Medulla oblongata (tissue), 1 donor: Measurements from ENCODE around the gene CDK5R2.

Source experiments
- DNase-seq: peaks from one replicate; pipeline ENCODE4 v3.0.0-alpha.2; 2015; ENCODE audit errors: extremely low spot score

The CDK5R2 gene

DNA sequence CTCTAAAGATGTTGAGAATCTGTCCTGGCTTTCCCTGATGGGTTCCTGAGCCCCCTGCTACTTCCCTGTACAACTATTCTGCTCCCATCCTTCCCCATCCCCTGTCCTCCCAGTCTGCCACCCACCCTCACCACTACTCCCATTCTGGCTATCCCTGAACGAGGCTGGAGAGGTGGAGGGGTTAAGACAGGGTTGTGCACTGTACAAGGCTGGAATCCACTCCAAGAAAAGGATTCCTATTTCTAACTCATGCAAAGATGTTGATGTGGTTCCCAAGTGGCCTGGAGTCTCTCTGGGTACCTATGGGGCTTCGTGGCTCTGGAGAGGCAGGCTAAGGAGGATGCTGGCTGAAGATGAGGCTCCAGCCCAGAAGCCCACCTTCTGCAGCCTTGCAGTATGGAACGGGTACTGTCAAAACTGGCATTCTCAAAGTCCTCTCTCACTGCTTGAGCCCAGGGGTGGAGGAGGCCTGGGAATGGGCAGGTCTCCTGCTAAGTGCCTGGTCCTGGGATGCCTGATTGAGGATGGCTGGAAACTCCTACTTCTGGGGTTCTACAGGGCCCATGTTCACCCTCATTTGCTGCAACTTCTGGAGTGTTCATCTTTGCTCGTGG lies 26.8 kb downstream of the CDK5R2 start:
- no peak for DNase-seq

DNA sequence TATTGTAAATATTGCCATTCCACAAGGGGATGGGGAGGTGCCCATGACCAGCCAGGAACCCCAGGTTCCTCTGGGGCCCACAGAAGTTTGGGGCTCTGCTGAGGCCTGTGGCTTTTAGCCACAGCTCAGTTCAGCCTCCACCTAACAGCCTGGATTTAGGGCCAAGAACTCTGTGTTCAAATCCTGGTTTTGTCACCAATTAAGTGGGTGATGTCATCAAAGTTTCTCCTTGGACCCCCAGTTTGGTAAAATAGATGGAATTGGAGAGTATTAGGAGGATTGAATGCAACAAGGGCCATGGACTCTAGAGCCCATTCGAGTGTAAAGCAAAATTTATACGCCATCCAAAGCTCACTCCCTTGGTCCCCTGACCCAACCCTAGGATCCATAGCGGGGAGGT lies 28.7 kb downstream of the CDK5R2 start:
- DNase-seq = no peak

DNA sequence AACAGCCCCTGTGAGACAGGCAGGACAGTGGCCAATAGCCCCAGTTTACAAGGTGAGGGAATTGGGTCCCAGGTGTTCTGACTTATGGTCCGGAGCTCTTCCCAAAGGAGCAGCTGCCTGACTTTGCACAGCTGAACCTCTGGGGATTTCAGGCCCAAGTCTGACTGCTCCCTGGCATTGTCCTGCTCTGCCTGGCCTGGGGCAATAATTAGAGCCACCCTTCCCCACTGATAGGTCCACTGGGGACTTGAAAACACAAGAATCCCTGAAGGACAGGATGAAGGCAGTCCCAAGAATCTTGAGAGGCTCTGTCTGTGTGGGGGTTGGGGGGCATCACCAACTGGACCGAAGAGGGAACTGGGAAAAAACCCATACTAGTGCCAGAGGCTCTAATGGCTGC lies 29.2 kb downstream of the CDK5R2 start:
- DNase-seq = no peak

GRCh38 chr2:218990052-218990451 lies 30.6 kb downstream of the CDK5R2 start:
- DNase-seq = no peak

- no peak for DNase-seq
These were observed 31.1 kb downstream of the CDK5R2 start for GRCh38 chr2:218990612-218991011.

GRCh38 chr2:218991674-218992168 lies 32.3 kb downstream of the CDK5R2 start:
- no peak for DNase-seq

GRCh38 chr2:218992196-218992595 lies 32.7 kb downstream of the CDK5R2 start:
- no peak for DNase-seq

DNA sequence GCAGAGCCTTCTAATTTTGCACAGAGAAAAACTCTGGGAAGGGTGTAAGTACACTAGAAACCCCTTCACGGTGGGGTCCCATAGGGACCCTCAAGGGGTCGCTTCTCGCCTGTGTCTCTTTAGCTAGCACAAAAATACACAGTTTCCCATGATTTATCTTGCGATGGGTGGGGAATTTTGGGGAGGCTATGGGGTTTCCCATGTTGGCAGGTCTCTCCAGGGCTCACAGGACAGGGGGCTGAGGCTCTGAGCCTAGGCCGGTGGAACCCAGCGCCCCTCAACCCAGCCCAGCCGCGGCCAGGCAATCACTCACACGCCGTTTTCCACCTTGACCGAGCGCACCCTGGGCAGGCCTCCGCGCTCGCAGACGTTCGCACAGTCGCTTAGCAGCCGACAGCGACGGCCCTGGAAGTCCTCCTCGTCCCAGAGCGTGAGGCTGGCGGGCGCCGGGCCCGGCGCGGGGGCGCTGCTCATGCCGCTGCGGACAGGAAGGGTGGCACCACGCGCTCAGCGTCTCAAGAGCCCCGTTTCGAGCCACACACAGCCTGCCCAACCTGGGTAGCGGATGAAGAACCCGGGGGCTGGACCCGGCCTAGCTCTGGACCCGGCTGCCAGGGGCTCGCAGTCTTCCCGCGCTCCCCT lies 33.4 kb downstream of the CDK5R2 start:
- no peak for DNase-seq

GRCh38 chr2:218993345-218994315 lies 34.2 kb downstream of the CDK5R2 start, which contains the start of gene CRYBA2:
Gene CRYBA2 (minus strand): TSS chr2:218993422. CDS start chr2:218993176, 246 bp downstream.
- DNase-seq = no peak

- DNase-seq = no peak
These were observed 36.1 kb downstream of the CDK5R2 start for GRCh38 chr2:218995561-218995960.

- DNase-seq = peak; percentile 86
These were observed 36.7 kb downstream of the CDK5R2 start for GRCh38 chr2:218995972-218996711.

DNA sequence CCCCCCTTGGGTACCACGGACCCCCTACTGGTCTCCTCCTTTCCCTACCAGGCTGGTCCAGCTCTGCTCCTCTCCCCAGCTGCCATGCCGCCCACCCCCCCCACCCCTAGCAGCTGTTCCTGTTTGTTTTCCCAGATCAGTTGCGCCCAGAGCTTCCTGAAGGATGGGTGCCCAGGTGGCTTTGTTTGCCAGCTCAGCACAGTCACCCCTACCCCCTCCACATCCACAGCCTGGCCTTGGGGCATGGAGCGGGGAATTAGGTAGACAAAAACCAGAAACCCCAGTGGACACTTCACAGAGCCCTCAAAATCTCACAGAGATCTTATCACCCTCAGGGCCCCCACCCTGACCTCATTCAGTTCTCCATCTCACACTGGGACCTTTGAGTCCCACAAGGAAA lies 37.5 kb downstream of the CDK5R2 start:
- no peak for DNase-seq

DNA sequence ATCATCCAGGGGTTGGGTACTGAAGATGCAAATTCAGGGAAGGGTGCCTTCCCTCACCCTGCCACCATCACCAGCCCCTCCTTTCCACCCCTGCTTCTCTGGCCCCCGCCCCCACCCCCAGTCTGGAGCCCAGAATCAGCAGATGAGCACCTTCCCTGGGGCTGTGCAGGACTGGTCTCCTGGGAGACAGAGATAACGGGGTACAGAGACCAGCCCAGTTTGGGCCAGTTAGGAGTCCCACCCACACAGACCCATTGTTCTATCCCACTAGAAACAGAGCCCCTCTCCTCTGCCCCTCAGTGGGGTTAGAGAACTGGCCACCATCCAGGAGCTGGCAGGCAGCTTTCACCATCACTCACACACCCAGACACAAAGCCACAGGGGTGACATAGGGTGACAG lies 38.3 kb downstream of the CDK5R2 start:
- no peak for DNase-seq

DNA sequence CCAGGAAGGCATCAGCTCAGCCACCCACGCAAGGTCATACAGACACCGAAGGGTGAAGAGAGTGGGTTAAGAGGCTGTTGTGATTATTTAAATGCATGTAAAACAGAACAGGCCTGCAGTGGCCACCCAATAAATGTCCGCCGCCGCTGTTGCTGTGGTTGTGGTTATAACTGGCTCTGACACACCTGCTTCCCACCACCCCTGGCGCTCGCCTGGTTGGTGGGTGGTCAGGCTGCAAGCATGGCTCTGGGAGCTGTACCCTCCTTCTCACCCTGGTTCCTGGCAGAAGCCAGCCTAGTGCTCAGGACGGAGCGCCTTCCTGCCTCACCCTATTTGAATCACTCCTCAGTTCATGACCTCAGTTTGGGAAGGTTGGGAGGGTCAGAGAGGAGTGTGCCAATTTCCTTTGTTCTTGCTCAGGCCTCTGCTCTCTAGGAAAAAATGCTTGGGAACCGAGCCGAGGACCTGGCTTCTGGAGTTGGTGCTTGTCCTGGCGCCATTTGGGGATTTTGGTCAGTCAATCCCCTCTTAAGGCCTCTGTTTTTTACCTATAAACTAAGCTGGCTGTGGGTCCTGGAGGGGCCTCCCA lies 39.0 kb downstream of the CDK5R2 start:
- no peak for DNase-seq

DNA sequence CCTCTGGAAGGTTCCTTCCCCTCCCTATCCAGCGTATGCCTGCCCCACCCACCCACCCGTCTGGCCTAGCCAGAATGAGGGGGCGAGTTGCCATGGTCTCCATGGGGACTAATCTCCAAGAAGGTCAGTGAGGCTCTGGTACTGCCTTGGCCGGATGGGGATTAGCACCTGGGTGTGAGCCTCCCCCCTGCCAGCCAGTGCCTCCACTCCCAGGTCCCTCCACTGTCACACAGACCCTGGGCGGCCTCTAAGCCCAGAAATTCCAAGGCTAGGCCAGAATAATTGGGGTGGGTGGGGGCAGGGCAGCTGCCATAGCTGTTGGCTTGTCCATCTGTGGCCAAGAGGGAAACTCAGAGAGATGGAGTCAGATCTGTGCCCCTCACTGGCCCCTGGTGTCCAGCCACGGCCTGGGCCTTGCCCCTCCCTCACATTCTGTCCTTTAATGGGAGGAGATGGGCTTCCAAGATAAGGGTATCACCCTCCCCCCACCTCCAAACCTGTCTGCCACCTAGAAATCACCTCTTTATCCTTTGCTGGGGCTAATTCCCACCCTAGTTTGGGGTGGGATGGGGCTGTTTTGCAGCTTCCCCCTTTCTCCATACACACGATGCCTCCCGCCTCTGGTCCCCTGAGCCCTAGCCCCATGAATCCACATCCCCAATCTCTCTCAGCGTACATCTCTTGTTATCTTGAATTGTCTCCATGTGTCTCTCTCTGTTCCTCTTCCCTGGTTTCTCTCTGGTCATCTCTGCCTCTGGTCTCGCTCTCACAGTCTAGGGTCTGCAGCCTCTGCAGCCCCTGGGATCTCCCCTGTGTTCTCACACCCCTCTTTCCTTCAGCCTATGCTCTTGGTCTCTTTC lies 39.8 kb downstream of the CDK5R2 start:
- DNase-seq = no peak

- DNase-seq = no peak
These were observed 40.6 kb downstream of the CDK5R2 start for GRCh38 chr2:218999881-219000568.

GRCh38 chr2:219000569-219000960 lies 41.1 kb downstream of the CDK5R2 start:
- no peak for DNase-seq

- DNase-seq = no peak
These were observed 41.7 kb downstream of the CDK5R2 start for GRCh38 chr2:219001100-219001576.

DNA sequence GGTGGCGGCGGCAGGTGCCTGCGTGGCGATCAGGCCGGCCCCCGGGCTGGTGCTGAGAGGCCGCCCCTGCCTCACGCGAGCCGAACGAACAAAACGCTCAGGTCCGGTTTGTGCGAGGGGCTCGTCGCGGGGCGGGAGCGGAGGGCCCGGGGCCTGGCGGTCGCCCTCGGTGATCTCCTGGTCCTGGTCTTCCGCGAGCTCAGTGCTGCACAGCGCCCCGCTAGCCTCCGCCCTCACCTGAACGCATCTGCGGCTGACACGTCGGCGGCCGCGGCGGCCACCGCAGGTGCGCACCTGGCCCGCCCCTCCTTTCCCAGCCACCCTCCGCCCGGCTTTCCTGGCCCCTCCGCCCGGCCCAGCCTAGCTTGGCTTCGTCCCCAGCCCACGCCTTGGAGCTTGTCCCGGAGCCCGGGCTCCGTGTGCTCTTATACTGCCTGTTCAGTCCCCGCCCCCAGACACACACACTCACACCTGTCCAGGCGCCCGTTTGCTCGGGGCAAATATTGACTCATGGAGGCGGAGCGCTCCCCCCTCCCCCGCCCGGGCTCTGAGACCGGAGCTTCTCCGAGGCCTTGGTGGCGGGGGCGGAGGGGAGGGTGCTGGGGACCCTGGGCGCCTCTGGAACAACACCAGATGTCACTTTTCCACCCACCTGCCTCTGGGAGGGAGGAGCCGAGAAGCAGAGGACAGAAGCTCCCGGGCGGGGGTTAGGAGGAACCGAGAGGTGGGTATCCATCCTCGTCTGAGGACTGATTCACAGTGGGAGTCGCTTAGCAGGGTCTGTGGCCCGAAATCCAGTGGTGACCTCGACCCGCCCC lies 42.3 kb downstream of the CDK5R2 start:
- no peak for DNase-seq
